Globus pallidus (tissue), 1 donor: ENCODE measurements around the gene CUEDC1.

Source experiments
- DNase-seq: peaks from one replicate; pipeline ENCODE4 v3.0.0-alpha.2; 2015; ENCODE audit warnings: low spot score

CUEDC1 gene

GRCh38 chr17:57834146-57834741 is 121.0 kb downstream of the CUEDC1 start:
- DNase-seq: no peak

GRCh38 chr17:57833179-57833939 is 121.9 kb downstream of the CUEDC1 start:
- DNase-seq: no peak

GRCh38 chr17:57832314-57833178 is 122.7 kb downstream of the CUEDC1 start:
- no peak for DNase-seq

GRCh38 chr17:57830880-57831279 is 124.3 kb downstream of the CUEDC1 start:
- DNase-seq: no peak

- no peak for DNase-seq
These were observed 131.5 kb downstream of the CUEDC1 start for GRCh38 chr17:57823469-57824401.

GRCh38 chr17:57819867-57820266 is 135.3 kb downstream of the CUEDC1 start:
- DNase-seq: no peak

- DNase-seq: no peak
These were observed 135.9 kb downstream of the CUEDC1 start for GRCh38 chr17:57819285-57819684.

GRCh38 chr17:57818066-57818465 is 137.1 kb downstream of the CUEDC1 start:
- no peak for DNase-seq

GRCh38 chr17:57817299-57817698 is 137.9 kb downstream of the CUEDC1 start:
- DNase-seq: no peak

GRCh38 chr17:57814421-57814820 is 140.8 kb downstream of the CUEDC1 start:
- no peak for DNase-seq

- no peak for DNase-seq
These were observed 143.5 kb downstream of the CUEDC1 start for GRCh38 chr17:57811638-57812280.
